RWPE1 (cell line): ENCODE results near the gene FRA10AC1.

Experiments
- CTCF ChIA-PET: fragments of 350-600 bp; sonication (Branson Sonifier 250); formaldehyde crosslinking; extraction: SDS; loops from one replicate; lab custom pipeline; 2021; lab: Yijun Ruan, JAX
- POLR2A ChIA-PET: fragments of 400-600 bp; formaldehyde crosslinking; extraction: SDS; loops from one replicate; lab custom pipeline; 2020; ENCODE audit warnings: antibody characterized with exemption; ENCODE audit not compliant: low non-redundant PET; lab: Yijun Ruan, JAX
- DNase-seq: peaks from one replicate; pipeline ENCODE4 v3.0.0; 2012; ENCODE audit warnings: low spot score
- H3K27ac ChIP-seq: fragments of 450-650 bp; 2 replicates; pipeline ENCODE4 v1.5.1; 2017
- TF ChIP-seq, protein P1 (sequence below): fragments of 450-650 bp; conservative IDR thresholded peaks from 2 replicates; pipeline ENCODE4 v1.5.1; 2017; ENCODE audit warnings: low read depth, mild to moderate bottlenecking

FRA10AC1 gene

DNA sequence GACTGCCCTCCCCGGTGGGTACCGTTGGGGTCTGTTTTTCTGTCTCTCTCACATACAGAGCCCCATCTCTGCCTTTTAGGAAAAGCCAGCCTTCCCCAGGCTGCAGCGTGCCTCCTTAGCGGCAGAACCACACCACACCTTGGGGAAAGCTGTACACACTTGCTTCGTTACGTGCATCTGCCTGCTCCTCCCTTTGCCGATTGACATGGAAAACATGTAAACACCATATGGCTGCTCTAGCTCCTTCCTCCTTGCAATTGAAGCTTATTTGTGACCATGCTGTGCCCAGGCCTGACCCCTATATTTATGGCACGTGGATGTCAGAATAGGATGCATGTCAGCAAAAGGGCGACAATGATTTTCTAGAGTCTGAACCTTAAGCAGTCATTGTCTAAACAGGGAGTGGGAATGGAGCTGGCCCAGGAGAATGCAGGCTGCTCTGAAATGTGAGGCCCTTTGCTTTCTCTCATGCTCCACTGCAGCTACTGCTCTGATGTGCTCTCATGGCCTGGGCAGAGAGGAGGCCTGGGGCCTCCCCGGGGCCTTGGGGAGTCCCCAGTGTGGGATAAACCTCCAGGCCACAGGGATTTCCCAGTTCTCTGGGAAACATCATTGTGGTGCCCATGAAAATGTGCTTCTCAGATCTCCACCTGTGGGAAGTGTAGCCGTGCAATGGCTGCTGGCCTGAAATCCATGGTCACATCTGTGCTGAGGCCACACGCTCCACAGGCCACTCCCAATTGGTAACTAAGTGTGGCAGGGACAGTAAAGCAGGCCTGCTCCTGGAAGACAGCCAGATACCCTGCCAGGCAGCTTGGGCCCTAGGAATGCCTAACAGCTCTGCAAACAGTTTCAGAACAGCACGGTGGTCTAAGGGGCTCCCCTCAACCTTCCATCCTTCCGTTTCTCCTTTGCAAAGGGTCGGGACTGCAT, 71.5 kb downstream of the FRA10AC1 start:
- TF ChIP-seq, protein P1, sequence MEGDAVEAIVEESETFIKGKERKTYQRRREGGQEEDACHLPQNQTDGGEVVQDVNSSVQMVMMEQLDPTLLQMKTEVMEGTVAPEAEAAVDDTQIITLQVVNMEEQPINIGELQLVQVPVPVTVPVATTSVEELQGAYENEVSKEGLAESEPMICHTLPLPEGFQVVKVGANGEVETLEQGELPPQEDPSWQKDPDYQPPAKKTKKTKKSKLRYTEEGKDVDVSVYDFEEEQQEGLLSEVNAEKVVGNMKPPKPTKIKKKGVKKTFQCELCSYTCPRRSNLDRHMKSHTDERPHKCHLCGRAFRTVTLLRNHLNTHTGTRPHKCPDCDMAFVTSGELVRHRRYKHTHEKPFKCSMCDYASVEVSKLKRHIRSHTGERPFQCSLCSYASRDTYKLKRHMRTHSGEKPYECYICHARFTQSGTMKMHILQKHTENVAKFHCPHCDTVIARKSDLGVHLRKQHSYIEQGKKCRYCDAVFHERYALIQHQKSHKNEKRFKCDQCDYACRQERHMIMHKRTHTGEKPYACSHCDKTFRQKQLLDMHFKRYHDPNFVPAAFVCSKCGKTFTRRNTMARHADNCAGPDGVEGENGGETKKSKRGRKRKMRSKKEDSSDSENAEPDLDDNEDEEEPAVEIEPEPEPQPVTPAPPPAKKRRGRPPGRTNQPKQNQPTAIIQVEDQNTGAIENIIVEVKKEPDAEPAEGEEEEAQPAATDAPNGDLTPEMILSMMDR = no peak
- no peak for DNase-seq
- CTCF ChIA-PET = no interaction called here
- POLR2A ChIA-PET = no interaction called here
- no peak overlapping the region for H3K27ac ChIP-seq

DNA sequence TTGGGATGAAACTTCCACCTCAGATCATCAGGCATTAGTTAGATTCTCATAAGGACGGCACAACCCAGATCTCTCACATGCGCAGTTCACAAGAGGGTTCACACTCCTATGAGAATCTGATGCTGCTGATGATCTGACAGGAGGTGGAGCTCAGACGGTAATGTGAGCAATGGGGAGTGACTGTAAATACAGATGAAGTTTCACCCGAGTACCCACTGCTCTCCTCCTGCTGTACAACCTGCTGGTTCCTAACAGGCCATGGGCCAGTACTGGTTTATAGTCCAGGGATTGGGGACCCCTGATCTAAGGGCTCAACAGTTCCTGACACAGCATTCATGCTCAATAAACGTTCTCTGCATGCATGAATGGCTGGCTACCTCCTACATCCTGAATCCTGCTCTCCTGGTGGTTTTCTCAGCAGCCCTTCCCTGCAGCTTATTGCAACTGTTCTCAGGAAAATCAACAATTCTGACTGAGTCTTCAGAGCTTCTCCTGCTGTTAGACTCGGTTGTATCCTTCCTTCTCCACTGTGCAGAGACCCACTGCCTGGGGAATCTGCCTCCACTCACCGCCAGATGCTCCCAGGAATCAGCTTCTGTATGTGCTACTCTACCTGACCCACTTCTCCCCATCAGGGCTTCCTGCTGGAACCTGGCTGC, 72.6 kb downstream of the FRA10AC1 start:
- H3K27ac ChIP-seq = no peak overlapping the region
- no peak for DNase-seq
- TF ChIP-seq, protein P1 = no peak
- ChIA-PET CTCF (interaction anchor here (0.6 kb wide), 1 partner anchor 73 kb away, joined by 3 read pairs; no protein-coding TSS in a partner anchor), POLR2A (no interaction called here)

DNA sequence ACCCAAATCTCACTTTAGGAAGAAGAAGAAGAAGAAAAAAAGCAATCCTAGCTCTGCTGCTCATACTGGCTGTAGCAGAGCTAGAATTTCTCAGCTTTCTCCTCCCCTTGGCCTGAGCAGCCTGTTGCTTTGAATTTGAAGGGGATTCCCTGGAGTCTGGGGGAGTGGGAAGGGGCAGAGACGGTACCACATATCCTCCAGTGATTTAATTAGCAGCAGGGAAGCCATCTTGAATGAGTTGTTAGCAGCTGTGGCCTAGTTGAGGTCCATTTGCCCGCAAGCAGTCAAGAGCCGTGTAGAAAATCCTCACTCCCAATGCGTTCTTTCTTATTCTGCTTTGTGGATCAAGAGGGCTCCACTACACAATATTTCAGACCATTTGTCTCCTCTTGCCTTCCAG, 73.5 kb downstream of the FRA10AC1 start:
- DNase-seq = no peak
- H3K27ac ChIP-seq = no peak overlapping the region
- CTCF ChIA-PET = no interaction called here
- TF ChIP-seq, protein P1 = no peak
- POLR2A ChIA-PET = no interaction called here

DNA sequence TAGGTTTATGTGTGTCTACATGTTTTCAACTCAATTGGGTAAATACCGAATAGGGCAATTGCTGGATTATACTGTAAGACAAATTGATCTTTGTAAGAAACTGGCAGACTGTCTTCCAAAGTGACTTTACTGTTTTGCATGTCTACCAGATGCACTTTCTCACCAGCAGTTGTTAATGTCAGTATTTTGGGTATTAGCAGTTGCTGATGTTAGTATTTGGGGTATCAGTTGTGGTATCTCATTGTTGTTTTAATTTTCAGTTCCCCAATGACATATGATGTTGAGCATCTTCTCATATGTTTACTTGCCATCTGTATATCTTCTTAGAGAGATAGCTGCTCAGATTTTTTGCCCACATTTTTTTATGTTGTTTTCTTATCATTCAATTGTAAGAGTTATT, 79.5 kb downstream of the FRA10AC1 start:
- H3K27ac ChIP-seq = no peak overlapping the region
- DNase-seq = no peak
- ChIA-PET POLR2A (no interaction called here), CTCF (interaction anchor here (0.6 kb wide), 1 partner anchor 496 kb away, joined by 5 read pairs; no protein-coding TSS in a partner anchor)
- TF ChIP-seq, protein P1 = no peak

DNA sequence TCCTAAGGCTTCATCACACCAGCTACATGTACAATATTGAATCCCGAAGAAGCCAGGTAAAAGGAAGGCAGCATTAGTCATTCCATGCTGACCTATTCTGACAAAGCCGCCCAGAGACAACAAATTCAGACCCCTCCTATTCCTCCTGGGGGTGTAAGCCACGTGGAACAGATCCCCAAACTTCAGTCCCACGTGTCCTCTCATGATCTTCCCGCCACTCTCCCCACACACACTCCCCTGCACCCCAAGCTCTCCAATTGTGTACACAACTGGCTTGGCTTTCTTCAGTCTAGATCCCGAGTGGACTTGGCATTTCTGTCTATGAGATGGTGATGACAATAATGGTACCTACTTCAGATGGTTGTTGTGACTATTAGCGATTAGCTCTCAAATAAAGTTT, 81.5 kb downstream of the FRA10AC1 start:
- TF ChIP-seq, protein P1 = no peak
- POLR2A ChIA-PET = no interaction called here
- DNase-seq = no peak
- no peak overlapping the region for H3K27ac ChIP-seq
- CTCF ChIA-PET = interaction anchor here (0.6 kb wide), 1 partner anchor 28 kb away, joined by 4 read pairs; no protein-coding TSS in a partner anchor
